Dedifferentiated amniotic fluid mesenchymal stem cell (primary cell): ENCODE data around the gene NSUN2.
"Not testable (repeated sequence)": the region's sequence is repeated elsewhere in the genome, so short reads cannot be mapped to it uniquely, and the experiment has no call there.

Source experiments
- DNase-seq: peaks from one replicate; pipeline ENCODE4 v3.0.0-alpha.2; 2016; ENCODE audit errors: extremely low spot score

The NSUN2 gene

DNA sequence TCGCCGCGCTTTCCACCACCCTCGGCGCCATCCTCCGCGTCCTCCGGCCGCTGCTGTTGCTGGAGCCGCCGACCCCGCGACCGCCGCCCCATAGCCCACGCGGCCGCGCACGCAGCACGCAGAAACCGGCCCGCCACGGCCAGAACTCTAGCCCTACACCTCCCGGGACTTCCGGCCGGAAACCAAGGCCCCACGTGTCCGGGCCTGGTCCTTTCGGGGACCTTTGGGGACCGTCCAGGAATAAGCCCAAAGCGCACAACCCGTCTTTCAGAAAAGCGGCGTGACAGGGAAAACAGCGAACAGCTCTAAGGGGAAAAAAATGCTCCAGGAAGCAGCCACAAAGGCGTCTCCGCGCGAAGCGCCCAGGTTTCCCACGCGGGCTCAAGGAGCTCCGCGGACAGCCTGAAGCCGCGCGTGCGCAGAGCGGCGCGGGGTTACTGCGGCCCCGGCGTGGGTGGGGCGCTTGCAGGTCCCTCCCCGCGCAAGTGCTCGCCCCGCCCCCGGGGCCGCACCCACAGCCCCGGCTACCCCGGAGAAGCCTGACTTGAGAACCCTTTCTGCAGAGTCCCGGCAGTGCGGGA lies at the start of gene NSUN2, which contains the start of gene SRD5A1:
TSS of gene NSUN2 (minus strand) at position 157 of the 581 bp plus-strand sequence. CDS start at position 92, 65 bp downstream.
TSS of gene SRD5A1 (plus strand) at position 553 of the 581 bp plus-strand sequence. CDS start 137 bp downstream, outside the sequence.
- peak; percentile 84 for DNase-seq

- DNase-seq = no peak
Observed at GRCh38 chr5:6682239-6682638, 49.4 kb upstream of the NSUN2 start.

DNA sequence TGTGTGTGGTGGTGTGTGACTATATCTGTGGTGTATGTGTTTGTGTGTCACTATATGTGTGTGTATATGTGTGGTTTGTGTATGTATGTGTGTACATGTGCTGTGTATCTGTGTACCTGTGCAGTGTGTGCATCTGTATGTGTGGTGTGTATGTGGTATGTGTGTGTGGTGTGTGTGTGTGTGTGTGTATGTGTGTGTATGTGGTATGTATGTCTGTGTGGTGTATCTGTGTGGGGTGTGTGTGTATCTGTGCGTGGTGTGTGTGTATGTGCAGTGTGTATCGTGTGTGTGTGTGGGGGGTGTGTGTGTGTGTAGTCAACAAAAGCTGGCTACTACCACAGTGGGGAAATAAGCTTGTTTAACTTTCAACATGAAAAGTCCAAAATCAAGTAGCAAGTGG lies 48.8 kb upstream of the NSUN2 start:
- DNase-seq = no peak

DNA sequence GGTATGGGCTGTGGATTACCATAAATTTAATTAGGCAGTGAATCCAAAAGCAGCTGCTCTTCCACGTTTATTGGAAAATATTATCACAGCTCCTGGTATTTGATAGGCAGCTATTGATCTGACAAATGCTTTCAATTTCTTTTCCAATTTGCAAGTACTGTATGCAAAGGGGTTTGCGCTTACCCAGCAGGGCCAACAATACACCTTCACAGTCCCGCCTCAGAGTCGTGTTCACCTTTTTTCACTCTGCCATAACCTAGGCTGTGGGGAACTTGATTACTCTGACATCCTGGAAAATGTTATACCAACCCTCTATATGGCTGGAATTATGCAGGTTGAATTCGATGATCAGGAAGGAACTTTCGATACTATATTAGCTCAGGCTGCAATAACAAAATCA lies 48.1 kb upstream of the NSUN2 start:
- no peak for DNase-seq

DNA sequence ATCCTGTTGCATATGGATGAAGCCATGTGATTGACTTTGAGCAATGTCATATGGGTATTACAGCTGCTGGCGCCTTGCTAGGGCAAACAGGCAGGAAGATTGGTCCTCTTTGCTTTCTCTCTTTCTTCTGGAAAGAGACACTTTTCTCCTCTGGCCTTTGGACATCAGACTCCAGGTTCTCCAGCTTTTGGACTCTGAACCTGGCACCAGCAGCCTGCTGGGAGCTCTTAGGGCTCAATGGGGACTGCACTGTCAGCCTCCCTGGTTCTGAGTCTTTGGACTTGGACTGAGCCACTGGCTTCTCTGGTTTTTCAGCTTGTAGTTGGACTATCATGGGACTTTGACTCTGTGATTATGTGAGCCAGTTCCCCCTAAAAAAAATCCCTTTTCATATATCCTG lies 45.5 kb upstream of the NSUN2 start:
- no peak for DNase-seq

DNA sequence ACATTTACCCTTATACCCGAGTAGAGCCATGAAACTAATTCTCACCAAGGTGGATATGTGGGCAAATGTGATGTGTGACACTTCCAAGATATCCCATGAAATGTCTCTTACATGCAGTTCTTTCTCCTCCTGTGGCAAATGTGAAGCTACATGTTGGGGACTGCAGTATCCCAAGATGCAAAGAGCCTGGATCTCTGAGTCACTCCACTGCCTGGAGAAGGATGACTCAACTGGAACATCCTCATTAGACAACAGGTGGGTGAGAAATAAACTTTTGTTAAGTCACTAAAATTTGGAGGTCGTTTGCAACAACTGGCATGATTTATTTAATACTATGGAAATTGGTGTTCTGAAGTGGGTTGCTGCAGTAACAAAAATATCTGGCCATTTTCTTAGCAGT lies 43.9 kb upstream of the NSUN2 start:
- no peak for DNase-seq

DNA sequence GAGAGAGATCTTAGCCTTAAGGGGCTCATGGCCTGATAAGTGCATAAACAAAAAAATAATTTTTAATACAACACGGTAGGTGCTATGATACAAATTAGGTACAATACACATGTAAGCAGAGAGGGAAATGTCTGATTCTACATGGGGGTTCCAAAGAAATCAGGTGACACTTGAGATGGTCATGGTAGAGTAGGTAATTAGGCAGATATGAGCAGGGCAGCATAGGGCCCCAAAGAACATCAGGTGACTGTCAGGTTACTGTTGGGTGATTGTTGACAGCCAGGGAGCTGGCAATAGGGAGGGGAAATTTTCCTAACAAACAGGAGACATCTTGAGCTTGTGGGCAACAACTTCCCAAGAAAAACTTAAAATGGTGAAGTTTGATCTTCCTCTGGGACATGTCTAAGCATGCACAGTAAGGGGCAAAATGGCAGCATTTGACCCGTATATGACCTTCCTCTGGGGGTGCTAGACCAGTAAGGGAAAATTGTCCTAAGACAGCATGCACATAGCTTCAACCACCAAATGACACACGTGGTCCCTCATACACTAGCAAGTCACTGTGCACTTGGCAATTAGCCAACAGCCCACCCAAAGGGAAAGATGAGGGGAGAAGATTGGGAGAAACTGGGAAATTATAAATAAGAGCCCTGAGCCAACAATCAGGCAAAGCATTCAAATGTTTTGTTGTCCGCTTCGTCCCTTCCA lies 43.1 kb upstream of the NSUN2 start:
- no peak for DNase-seq

- no peak for DNase-seq
Observed at GRCh38 chr5:6674886-6675285, 42.0 kb upstream of the NSUN2 start.

- no peak for DNase-seq
Observed at GRCh38 chr5:6674421-6674820, 41.6 kb upstream of the NSUN2 start.

DNA sequence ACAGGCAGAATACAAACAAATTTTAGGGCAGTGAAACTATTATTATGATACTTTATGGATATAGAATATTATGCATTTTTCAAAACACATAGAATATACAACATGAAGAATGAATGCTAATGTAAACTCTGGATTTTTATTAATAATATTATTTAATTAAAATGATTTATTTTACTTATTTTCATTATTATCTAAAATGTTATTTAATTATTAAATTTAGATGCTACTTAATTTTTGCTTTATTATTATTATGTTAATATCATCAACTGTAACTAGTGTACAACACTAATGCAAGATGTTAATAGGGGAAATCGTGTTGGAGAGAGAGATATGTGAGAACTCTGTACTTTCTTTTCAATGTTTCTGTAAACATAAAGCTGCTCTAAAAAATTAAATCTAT lies 41.1 kb upstream of the NSUN2 start:
- no peak for DNase-seq

- no peak for DNase-seq
Observed at GRCh38 chr5:6673031-6673430, 40.2 kb upstream of the NSUN2 start.

DNA sequence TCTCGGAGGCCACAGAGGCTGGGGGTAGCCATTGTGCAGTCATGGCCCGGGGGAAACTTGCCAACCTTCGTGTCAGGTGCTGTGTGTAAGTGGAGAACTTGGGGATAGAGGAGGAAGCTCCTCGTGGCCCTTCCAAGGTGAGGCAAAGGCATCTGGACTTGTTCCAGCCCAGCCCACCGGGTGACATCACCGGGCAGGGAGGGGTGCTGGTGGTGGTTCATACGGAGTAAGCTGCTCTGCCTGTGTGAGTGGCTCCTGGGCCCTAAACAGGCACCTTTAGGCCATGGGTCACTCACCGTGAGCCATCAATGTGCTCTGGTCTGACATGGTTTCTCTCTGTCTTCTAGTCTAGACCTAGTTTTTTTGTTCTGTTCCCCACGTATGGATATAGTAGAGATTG lies 35.9 kb upstream of the NSUN2 start:
- not testable (repeated sequence) for DNase-seq

- no peak for DNase-seq
Observed at GRCh38 chr5:6667648-6668047, 34.8 kb upstream of the NSUN2 start.

- DNase-seq = no peak
Observed at GRCh38 chr5:6666762-6667161, 33.9 kb upstream of the NSUN2 start.

DNA sequence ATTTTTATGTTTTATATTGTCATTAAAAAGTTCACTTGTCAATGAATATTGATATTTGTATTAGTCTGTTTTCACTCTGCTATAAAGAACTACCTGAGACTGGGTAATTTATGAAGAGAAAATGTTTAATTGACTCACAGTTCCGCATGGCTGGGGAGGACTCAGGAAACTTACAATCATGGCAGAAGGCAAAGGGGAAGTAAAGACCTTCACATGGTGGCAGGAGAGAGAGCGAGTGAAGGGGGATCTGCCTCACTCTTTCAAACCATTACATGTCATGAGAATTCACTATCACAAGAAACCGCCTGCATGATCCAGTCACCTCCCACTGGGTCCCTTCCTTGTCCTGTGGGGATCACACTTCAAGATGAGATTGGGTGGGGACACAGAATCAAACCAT lies 27.8 kb upstream of the NSUN2 start:
- no peak for DNase-seq

GRCh38 chr5:6659941-6660684 lies 27.3 kb upstream of the NSUN2 start:
- no peak for DNase-seq

GRCh38 chr5:6656680-6657079 lies 23.8 kb upstream of the NSUN2 start:
- no peak for DNase-seq

- no peak for DNase-seq
Observed at GRCh38 chr5:6655432-6655831, 22.6 kb upstream of the NSUN2 start.

DNA sequence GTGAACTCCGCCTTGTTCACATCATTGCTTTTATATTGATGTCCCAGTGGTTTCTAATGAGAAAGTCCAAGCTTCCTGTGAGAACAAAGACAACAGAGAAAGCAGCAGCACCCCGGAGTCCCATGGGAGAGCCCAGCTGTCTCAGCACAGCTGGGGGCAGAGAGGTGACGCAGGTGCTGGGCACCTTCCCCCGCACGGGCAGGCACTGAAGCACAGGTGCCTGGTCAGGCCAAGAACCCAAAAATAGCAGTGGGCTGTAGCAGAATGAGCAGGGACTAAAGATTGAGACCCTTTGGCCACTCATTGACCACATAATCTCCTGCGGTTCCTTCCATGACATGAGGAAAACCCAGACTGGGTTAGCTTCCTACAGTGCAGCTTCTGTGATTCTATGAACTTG lies 19.2 kb upstream of the NSUN2 start:
- no peak for DNase-seq

DNA sequence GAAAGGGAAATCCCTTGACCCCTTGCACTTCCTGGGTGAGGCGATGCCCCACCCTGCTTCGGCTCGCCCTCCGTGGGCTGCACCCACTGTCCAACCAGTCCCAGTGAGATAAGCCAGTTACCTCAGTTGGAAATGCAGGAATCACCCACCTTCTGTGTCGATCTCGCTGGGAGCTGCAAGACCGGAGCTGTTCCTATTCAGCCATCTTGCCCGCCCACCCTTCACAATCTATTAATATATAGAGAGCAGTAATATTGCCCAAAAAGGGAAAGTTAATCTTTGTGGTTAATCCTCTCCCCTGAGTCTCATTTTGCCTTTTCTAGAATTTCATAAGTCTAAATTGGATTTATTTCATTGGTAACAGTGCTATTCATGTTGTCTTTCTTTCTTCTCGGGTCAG lies 16.8 kb upstream of the NSUN2 start:
- no peak for DNase-seq

DNA sequence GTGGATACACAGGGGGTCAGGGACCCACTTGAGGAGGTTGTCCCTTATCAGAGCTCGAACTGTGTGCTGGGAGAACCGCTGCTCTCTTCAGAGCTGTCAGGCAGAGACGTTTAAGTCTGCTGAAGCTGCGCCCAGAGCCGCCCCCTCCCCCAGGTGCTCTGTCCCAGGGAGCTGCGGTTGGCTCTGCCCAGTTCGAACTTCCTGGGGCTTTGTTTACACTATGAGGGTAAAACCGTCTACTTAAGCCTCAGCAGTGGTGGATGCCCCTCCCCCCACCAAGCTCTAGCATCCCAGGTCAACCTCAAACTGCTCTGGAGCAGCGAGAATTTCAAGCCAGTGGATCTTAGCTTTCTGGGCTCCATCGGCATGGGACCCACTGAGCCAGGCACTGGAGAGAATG lies 16.3 kb upstream of the NSUN2 start:
- DNase-seq = no peak

DNA sequence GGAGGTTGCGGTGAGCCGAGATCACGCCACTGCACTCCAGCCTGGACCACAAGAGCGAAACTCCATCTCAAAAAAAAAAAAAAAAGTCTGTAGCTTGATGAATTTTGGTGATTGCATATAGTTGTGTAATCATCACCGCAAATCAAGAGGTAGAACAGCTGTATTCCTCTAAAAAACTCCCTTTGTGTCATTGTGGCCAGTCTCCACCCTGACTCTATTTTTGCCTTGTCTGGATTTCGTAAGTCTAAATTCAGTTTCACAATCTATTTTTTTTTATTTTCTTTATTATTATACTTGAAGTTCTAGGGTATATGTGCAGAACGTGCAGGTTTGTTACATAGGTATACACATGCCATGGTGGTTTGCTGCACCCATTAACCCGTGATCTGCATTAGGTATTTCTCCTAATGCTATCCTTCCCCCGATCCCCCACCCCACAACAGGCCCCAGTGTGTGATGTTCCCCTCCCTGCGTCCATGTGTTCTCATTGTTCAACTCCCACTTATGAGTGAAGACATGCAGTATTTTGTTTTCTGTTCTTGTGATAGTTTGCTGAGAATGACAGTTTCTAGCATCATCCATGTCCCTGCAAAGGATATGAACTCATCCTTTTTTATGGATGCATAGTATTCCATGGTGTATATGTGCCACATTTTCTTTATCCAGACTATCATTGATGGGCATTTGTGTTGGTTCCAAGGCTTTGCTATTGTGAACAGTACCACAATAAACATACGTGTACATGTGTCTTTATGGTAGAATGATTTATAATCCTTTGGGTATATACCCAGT lies 12.9 kb upstream of the NSUN2 start:
- DNase-seq = not testable (repeated sequence)
